HEK293T (cell line): ENCODE results near the gene ANKRD13D.

Experiments used
- BHLHE40 ChIP-seq: fragments of 450-650 bp; IDR thresholded peaks from 2 replicates; pipeline ENCODE4 v1.6.1; 2016; ENCODE audit warnings: mild to moderate bottlenecking, moderate library complexity, borderline replicate concordance
- ELF4 ChIP-seq: fragments of 450-650 bp; IDR thresholded peaks from 2 replicates; pipeline ENCODE4 v1.6.1; 2017; ENCODE audit warnings: antibody characterized with exemption
- FOXM1 ChIP-seq: fragments of 450-650 bp; IDR thresholded peaks from 2 replicates; pipeline ENCODE4 v1.6.1; 2017; ENCODE audit warnings: mild to moderate bottlenecking, borderline replicate concordance
- SP1 ChIP-seq: fragments of 450-650 bp; IDR thresholded peaks from 2 replicates; pipeline ENCODE4 v1.6.1; 2017

- no peak for TF ChIP-seq BHLHE40
- TF ChIP-seq FOXM1, result no peak
- TF ChIP-seq ELF4, result no peak
- TF ChIP-seq SP1, result no peak
These were observed 11.2 kb downstream of the ANKRD13D start for GRCh38 chr11:67300256-67300755.
